ENCODE measurements around the gene BACH2.

GRCh38 chr6:89999154-89999553 is 297.5 kb downstream of the BACH2 start:
- no peak for TF ChIP-seq EZH2 (IDR thresholded peaks at IDR 0.05; ENCODE audit: insufficient read depth, poor library complexity, severe bottlenecking)
- no peak for TF ChIP-seq EZH2phosphoT487 (IDR thresholded peaks at IDR 0.05; ENCODE audit: insufficient read depth, low read depth)

Data from GM23248 (cell line).